Measurements from ENCODE around the gene DIP2A.
"Not testable (repeated sequence)": the region's sequence is repeated elsewhere in the genome, so short reads cannot be mapped to it uniquely, and the experiment has no call there.

Gene DIP2A

DNA sequence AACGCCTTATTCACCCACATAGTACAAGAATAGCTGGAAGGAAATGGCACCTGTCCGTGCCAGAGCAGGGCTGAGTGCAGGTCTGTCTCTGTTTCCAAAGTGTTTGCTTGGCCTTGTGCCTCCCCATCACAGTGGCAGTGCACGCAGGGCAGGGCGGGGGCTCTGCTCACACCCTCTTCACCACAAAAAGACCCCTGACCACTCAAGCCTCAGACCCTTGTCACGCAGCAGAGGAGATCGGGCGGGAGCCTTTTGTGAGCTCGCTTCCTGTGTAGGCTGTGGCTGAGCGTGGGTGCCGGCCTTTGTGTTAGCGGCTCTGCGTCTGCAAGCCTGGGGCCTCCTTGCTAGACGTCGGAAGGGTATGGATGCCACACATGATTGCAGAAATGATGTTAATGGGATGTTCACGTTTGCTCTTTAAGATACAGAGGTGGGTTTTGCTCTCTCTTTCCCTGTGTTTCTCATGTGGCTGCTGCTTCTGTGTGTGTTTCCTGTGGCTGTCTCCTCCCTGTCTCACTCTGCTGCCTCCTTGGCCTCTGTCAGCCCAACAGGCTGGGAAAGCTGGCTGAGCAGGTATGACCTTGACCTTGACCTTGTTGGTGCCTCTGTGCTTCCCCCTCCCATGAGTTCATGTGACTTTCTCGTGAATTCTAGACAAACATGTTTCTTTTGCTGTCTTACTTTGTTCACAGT lies 100.7 kb downstream of the DIP2A start:
- DNase-seq: no peak

DNA sequence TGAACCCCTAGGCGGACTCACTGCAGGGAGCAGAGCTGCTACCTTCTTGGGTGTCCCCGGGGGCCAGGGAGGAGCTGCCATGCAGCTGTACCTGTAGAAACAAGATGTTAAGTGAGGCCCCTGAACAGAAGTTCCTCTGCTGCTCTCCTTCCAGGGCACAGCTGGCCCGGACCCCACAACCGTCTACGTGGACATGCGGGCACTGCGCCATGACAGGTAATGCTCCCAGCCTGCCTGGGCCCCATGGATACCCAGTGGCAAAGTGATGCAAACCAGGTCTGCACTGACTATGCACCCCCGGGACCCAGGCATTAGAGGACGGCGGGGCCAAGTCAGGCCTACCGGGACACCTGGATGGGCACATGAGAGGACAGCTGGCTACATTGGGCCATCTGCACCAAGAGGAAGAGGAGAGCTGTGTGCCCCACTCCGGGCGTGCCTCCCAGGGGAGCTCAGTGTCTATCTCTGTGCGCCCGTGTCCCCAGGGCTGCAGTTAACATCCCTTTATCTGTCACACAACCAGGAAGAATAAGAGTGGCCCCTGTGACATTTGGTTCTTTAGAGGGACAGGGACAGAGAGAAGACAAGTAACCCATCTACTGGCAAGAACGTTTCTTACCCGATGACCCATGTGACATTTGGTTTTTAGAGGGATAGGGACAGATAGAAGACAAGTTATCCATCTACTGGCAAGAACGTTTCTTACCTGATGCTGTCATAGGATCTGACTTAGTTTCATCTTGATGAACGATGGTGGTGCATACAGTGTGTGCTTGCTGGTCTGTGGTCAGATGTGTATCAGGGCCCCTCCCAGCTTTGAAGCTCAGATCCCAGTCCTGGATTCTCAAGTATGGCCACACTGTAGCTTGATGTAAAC lies 102.1 kb downstream of the DIP2A start:
- no peak for DNase-seq

DNA sequence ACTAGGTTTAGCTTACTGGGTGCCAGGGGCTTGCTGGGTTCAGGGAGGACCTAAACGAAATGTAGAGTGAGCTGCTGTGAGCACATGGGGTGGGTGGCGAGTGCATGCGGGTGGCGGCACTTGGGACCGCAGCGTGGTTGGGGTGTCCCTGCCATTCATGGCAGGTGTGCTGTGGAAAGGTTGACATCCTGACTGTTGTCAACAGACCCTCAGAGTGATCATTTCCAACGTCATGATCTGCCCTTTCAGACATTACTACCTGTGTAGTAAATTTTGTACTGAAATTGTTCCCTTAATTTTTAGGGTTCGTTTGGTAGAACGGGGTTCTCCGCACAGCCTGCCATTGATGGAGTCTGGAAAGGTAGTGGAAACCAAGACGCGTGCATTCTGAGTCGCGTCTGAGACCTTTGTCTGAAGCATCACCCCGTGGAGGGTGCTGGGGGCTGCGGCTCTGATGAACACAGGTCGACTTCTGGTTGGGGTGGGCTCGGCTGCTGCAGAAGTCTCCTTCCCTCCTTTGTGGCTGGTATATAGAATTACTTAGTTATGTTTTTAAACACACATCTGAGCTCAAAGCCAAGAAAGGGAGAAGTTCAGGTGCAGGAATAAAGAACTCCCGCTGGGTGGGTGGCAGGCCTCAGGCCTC lies 102.9 kb downstream of the DIP2A start:
- no peak for DNase-seq

DNA sequence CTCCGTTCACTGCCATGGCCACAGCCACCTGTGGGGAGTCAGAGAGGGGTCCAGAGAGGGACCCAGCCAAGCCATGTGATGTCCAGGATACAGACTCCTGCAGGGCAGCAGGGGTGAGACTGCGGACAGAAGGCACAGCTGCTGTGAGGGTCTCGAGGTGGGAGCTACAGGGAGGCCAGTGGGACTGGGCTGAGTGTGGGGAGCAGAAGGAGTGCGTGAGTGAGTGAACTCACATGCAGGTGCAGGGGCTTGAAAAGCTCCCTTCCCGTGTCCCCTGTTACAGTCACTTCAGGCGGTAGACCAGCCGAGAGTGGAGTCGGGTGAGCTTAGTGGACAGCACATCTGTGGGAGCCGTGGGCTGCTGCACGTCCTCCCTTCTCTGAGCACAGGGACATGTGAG lies 103.8 kb downstream of the DIP2A start:
- DNase-seq: no peak

DNA sequence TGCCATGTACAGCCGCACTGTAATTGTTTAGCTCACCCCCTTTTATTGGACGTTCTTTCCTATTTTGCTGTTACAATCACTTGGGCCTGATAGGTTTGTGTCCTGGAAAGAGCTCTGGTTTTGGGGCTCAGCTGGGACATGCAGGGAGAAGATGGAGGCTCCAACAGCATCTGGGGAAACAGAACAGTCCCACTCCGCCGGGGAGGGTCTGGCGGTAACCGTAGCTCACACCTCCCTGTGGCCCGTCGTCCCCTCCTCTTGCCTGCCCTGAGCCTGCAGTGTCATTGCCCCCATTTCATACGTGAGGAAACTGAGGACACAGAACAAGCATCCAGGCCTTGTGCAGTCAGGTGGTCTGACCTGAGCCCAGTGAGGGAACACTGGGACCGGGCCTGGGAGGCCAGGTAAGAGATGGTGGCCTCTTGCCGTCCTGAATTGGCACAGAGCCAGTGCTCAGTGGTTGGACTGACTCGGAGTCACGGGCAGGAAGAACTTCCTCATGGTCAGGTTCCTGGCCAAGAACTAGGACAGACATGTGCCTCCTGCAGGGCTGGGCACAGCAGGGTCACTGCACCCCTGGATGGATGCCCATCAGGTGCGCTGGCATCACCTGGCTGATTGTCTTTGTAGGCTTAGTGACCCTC lies 104.4 kb downstream of the DIP2A start:
- DNase-seq: no peak

DNA sequence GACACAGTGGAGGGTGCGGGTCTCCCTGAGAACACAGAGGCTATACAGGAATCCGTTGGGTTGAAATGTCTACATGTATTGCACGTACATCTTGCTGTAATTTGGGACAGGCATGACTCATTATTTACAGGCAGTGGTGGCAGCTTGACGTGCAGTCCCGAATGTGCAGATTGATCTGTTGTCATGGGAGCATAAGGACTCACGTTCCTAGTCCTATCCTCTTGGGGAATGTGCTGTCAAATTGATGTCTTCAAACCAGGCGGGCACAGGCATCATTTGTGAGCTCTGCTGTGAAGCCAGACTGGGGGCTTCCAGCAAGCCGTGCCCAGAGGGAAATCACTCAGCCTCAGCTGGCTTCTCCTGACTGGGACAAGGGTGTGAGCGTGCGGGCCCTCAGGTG lies 105.7 kb downstream of the DIP2A start:
- DNase-seq: no peak

DNA sequence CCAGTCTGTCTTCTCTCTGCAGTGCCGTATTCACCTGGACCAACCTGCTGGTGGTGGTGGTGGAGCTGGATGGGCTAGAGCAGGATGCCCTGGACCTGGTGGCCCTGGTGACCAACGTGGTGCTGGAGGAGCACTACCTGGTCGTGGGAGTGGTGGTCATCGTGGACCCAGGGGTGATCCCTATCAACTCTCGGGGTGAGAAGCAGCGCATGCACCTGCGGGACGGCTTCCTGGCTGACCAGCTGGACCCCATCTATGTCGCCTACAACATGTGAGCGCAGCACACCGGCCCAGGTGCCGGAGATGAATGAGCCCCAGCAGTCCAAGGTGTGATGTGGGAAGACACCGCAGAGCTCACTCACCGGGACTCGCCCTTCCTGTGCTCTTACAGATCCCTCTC lies 108.7 kb downstream of the DIP2A start:
- no peak for DNase-seq

DNA sequence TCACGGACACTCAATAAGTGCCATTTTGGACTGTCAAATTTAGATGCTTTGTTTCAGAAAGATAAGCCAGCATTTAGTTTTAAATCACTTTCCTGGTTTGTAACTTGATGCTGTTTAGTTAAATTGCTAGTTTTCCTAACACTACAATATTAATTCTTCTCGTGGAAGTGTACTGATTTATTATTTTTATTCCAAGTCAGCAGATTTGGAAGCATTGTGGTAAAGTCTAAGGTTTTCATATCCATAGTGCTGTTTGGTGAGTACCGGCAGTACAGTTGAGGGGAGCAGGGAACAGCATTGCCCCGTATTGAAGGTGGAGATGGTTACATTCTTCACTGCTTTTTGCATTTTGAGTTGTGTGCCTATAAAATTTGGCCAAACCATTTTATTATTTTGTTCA lies 109.9 kb downstream of the DIP2A start:
- DNase-seq: no peak

DNA sequence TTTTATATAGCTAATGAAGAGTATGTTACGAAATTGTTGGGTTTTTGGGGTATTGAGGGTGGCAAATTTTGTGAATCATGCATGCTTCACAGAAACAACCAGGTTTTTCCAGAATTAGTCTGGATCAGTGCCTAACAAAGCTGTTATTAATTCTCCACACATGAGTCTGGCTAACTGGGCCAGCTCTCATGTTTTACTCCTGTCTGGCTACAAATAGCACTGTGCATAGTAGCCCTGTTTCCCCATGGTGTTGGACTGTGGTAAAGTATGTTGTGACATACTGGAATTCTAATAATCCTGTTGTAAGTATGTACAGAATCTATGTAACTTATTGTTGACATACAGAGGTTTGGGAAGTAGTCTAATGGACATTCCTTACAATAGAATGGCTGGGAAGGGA lies 110.4 kb downstream of the DIP2A start:
- no peak for DNase-seq

DNA sequence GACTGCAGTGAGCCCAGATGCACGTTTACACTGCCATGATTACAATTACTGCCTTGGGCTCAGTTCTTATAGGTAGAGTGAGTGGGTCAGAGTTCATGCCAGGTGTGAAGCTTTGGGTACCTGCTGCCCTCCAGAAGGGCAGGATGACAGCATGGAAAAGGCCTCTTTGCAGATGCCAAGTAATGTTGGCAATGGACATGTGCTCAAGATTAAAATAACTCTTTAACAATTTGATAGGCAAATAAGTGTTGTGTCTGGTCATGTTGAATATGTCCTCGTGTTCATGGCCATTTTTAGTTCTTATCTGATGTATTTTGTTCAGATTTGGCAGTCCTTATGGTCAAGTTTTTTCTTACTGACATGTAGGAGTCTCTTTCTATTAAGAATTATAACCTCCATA lies 111.4 kb downstream of the DIP2A start:
- no peak for DNase-seq

DNA sequence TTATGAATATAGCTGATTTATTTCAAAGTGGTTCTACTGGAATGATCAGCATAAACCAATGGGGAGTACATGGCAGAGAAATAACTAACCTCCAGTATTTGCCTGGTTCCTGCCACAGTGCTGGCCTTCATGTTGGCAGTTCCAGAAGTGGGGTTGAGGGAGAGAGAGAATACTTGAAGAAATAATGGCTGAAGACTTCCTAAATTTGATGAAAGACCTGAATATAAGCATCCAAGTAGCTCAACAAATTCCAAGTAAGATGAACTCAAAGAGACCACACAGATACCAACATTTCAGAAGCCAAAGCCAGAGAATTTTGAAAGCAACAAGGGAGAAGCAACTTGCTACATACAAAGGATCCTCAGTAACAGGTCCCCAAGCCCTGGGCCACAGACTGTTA lies 111.9 kb downstream of the DIP2A start:
- DNase-seq: no peak

DNA sequence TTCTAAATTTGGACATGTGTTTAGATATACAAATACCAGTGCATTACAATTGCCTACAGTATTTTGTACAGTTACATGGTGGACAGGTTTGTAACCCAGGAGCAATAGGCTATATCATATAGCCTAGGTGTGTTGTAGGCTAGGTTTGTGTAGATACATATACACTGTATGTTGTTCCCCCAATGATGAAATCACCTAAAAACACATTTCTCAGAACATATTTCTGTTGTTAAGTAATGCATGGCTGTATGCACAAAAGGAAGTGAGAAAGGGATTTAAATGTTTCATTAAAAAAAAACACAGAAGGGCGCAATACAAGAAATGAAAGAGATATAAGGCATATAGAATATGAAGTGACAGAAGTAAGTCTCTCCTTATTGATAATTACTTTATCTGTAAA lies 114.2 kb downstream of the DIP2A start:
- DNase-seq: no peak

DNA sequence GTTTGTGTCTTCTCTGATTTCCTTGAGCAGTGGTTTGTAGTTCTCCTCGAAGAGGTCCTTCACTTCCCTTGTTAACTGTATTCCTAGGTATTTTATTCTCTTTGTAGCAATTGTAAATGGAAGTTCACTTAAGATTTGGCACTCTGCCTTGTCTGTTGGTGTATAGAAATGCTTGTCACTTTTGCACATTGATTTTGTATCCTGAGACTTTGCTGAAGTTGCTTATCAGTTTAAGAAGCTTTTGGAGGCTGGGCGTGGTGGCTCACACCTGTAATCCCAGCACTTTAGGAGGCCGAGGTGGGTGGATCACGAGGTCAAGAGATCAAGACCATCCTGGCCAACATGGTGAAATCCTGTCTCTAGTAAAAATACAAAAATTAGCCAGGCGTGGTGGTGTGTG lies 119.1 kb downstream of the DIP2A start:
- not testable (repeated sequence) for DNase-seq

DNA sequence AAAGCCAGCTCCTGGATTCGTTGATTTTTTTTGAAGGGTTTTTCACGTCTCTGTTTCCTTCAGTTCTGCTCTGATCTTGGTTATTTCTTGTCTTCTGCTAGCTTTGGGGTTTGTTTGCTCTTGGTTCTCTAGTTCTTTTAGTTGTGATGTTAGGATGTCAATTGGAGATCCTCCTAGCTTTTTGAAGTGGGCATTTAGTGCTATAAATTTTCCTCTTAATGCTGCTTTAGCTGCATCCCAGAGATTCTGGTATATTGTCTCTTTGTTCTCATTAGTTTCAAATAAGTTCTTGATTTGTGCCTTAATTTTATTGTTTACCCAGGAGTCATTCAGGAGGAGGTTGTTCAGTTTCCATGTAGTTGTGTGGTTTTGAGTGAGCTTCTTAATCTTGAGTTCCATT lies 120.7 kb downstream of the DIP2A start:
- DNase-seq: not testable (repeated sequence)

DNA sequence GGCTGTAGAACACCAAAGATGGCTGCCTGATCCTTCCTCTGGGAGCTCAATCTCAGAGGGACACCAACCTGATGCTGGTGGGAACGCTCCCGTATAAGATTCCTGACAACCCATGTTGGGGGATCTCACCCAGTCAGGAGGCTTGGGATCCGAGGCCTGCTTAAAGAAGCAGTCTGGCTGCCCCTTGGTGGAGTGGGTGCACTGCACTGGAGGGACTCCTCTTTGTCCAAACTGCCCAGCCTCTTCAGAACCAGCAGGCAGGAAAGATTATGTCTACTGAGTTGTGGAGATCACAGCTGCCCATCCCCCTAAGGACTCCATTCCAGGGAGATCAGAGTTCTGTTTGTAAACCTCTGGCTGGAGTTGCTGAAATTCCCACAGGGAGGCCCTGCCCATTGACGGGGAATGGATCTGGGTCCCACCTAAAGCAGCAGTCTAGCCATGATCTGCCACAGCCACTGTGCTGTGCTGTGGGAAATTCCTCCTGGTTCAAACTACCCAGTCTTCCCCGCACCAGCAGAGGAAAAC lies 123.2 kb downstream of the DIP2A start:
- no peak for DNase-seq

DNA sequence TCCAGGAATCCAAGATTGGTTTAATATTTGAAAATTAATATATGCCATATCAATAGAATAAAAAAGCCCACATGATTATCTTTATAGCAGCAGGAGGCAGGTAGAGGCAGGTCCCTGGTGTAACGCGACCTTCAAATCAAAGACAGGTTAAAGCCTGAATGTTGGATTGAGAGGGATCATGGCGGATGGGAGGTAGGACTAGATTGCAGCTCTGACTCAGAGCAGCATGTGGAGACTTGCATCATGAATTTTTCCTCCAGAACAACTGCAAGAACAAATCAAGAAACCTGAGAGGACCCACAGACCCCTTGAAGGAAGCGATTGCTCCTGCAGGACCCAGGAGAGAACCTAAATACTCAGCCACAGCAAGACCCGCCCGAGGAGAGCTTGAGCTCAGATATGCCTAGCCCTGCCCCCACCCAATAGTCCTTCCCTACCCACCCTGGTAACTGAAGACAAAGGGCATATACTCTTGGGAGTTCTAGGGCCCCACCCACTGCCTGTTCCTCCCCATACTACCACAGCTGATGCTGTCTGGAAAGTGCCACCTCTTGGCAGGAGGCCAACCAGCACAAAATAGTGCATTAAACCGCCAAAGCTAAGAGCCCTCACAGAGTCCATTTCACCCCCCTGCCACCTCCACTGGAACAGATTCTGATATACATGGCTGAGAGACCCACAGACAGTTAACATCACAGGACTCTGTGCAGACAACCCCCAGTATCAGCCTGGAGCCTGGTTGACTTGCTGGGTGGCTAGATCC lies 126.7 kb downstream of the DIP2A start:
- no peak for DNase-seq

DNA sequence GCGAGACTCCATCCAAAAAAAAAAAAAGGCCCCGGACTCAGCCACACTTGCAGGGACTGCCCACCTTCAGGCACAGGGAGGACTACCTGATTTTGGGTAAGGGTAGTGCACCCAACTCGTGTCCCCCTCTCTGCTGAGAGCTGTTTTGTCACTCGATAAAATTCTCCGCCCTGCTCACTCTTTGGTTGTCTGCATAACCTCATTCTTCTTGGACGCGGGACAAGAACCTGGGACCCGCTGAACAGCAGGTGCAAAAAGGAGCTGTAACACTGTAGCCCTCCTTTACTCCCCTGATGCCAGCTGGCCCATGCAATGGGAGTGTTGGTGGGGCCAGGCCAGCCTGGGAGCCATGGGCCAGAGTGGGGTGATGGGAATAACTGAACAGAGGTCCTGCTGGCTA lies 135.6 kb downstream of the DIP2A start:
- no peak for DNase-seq

DNA sequence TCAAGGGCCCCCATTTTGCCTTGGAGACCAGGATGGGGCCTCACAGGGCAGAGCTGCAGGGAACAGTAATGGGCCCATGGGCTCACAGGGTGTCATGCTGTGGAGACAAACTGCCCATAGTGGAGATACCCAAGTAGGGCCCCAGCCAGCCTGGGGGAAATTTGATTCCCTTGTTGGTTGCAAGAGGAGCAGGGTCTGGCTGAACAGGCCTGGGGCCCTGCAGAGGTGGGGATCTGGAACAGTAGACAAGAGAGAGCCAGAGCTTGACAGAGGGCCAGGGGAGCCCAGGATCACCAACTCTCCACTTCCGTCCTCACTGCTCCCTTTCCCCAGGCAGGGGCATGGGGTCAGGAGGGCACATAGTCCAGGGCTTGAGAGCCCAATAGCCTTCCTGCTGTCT lies 137.5 kb downstream of the DIP2A start:
- no peak for DNase-seq

DNA sequence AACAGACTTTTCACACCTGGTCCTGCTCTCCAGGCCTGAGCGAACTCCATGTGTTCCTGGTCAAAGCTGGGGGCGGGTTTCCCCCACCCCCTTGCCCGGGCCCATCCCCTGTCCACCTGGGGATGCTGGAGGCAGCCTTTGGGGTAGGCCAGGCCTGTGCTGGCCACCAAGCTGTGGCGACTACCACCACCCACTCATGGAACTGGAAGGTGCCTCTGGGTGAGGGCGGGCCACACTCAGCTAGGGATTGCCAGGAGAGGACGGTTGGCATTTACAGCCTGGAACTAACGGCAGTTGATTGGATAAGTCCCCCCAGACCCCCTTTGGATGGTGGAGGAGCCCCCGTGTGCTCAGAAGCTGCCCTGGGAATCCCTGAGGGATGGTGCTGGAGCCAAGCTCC lies 138.3 kb downstream of the DIP2A start:
- no peak for DNase-seq

DNA sequence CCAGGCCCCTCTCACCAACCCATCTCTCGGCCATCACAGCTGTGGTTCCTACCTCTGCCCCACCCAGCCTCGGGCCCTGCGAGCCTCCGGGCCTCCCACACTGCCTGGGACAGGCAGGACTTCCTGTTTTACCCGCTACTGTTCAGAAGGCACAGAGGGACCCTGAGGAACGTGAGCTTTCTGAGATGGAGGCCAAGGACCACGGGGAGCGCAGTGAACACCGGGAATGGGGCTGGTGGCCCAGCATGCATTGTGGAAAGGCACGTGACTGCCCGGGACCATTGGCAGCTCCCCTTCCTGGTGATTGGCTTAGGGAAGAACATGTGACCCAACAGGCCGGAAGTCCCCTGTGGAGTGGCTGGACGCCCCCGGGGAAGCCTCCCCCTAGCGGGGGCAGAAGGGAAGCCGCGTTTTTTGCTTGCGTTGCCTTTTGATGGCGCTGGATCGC lies 139.2 kb downstream of the DIP2A start:
- no peak for DNase-seq

DNA sequence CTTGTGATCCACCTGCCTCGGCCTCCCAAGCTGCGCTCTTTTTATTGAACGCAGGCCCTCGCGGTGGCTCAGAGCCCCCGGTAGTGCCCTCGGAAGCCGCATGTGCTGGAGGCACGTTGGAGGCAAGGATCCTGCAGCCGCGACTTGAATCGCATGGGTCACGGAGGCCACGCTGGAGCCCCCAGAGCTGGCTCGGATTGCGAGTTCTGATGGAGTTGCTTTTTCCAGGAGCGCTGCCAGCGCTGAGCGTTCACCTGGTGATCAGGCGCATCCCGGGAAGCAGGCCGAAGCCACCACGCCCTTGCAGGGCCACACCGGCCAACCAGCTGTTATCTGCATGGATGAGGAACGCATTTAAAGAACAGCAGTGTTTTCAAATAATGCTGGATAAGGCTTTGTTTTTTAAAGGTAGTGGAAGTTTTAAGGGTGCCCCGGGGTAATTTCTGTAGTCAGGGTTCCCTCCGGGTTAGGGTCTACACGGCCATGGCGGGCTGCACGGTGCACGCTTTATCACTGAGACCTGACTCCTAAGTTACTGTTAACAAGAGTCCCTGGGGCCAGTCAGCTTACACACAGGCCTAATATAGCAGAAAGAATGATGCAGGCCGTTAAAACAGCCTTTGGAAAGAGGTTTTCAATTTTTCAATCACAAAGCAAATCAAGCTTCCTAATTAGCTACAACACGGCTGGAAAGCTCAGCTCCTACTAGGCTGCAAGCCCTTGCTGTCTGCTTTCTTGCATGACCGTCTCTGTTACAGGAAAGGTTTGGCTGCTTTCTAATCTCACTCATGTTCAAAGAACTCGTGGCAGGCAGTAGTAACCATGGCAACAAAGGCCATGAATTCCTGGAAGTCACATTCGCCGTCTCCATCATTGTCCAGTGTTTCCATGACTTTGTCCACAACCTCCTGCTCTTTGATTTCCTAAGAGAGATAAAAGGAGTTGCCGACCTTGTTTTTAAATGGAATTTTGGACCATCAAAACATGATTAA lies 140.2 kb downstream of the DIP2A start:
- peak; percentile 72 for DNase-seq

All from amniotic stem cell (primary cell).